K562 (cell line): ENCODE measurements around the gene YJEFN3.

ENCODE experiments used
- FOXK2 ChIP-seq, 2 experiments: fragments of 450-650 bp; IDR thresholded peaks in 1 of 2; conservative IDR thresholded peaks in 1 of 2; 2 replicates each; pipeline ENCODE4 v1.6.1; 2016; ENCODE audit warnings: low read depth in 2 of 2, mild to moderate bottlenecking in 1 of 2
- SNRNP70 ChIP-seq: fragments of 200-400 bp; formaldehyde crosslinking; optimal IDR thresholded peaks from 2 replicates; pipeline ENCODE3; 2017; ENCODE audit warnings: low read depth, low read length
- TEAD1 ChIP-seq, 2 experiments: fragments of 450-650 bp in 1 of 2; sonication (generic) in 1 of 2; formaldehyde crosslinking; IDR thresholded peaks; 2 replicates each; pipeline versions ENCODE4 v1.4.0 to v1.8.0; 2020 to 2022; ENCODE audit warnings: mild to moderate bottlenecking in 2 of 2, missing genetic modification reagents in 1 of 2

- TF ChIP-seq SNRNP70 (no peak), FOXK2 (conservative IDR thresholded peaks at IDR 0.05 in 1 of 2, IDR thresholded peaks at IDR 0.05 in 1 of 2; ENCODE audit: low read depth in 2 of 2) (no peak), TEAD1 (CRISPR knock-in tag; IDR thresholded peaks at IDR 0.05) (no peak)
Measured at GRCh38 chr19:19538785-19539166, 10.1 kb downstream of the YJEFN3 start.
